Stomach (tissue), 9 donors: ENCODE data around the gene PUM2. TPM values are rescaled to one million over a fixed set of nuclear protein-coding genes. Genes with fewer than 3 reads are reported as not detected.
"Not testable (repeated sequence)": the region's sequence is repeated elsewhere in the genome, so short reads cannot be mapped to it uniquely, and the experiment has no call there.

Experiments
- DNase-seq, 2 donors: peaks; one replicate each; pipeline versions ENCODE4 v3.0.0 to v3.0.0-alpha.2; 2013 to 2019
- H3K27ac ChIP-seq, 5 donors: fragments of 200-600 bp in 4 of 5; sonication (generic) in 4 of 5; one replicate each; pipeline ENCODE4 v1.5.1; 2013 to 2019; ENCODE audit warnings: mild to moderate bottlenecking in 1 of 5, moderate library complexity in 1 of 5
- H3K27me3 ChIP-seq, 3 donors: fragments of 200-600 bp; sonication (generic); one replicate each; pipeline ENCODE4 v1.5.1; 2017 to 2019; ENCODE audit warnings: mixed run types in 1 of 3
- H3K36me3 ChIP-seq, 4 donors: fragments of 200-600 bp; sonication (generic); 1 replicate in 3 of 4; 2 replicates in 1 of 4; pipeline ENCODE4 v1.5.1; 2016 to 2019
- H3K4me1 ChIP-seq, 4 donors: fragments of 200-600 bp; sonication (generic); one replicate each; pipeline ENCODE4 v1.5.1; 2016 to 2019
- H3K4me3 ChIP-seq, 4 donors: fragments of 200-600 bp; sonication (generic) in 3 of 4; one replicate each; pipeline ENCODE4 v1.5.1; 2016 to 2019; ENCODE audit warnings: mild to moderate bottlenecking in 1 of 4
- H3K9me3 ChIP-seq, 4 donors: fragments of 200-600 bp; sonication (generic); one replicate each; pipeline ENCODE4 v1.5.1; 2016 to 2019
- CTCF ChIP-seq, 7 experiments: fragments of 450-650 bp in 4 of 7; fragments of 200-600 bp in 3 of 7; sonication (generic) in 3 of 7; IDR thresholded peaks; one replicate each; pipeline ENCODE4 v1.5.1; 2016 to 2019; ENCODE audit warnings: antibody characterized with exemption in 7 of 7, control low read depth in 2 of 7, mild to moderate bottlenecking in 1 of 7
- EP300 ChIP-seq: sonication (generic); formaldehyde crosslinking; IDR thresholded peaks from one replicate; pipeline ENCODE4 v1.6.1; 2017; ENCODE audit warnings: antibody characterized with exemption
- POLR2A ChIP-seq, 4 donors: fragments of 450-650 bp; IDR thresholded peaks; one replicate each; pipeline ENCODE4 v1.6.1; 2016; ENCODE audit warnings: antibody characterized with exemption in 4 of 4, control low read depth in 2 of 4, mild to moderate bottlenecking in 1 of 4, moderate library complexity in 1 of 4
- POLR2AphosphoS5 ChIP-seq, 3 donors: sonication (generic); formaldehyde crosslinking; IDR thresholded peaks; one replicate each; pipeline ENCODE4 v1.6.1; 2016; ENCODE audit warnings: antibody characterized with exemption in 3 of 3
- WGBS, 5 donors: extraction: QIAGEN DNeasy Blood & Tissue Kit in 3 of 5; methylation state at CpG; one replicate each; pipeline versions ENCODE4 v1.1.5 to v1.1.7; 2013 to 2018; 5-methylcytosine and 5-hydroxymethylcytosine counted together
- intact Hi-C: fragments of 100-400 bp; cut with DNase I; formaldehyde crosslinking; loops from one replicate; pipeline ENCODE4 v1.15.1; 2023; ENCODE audit warnings: low total_unique reads
- polyA plus RNA-seq, 3 donors: library from polyadenylated mRNA; stranded (reverse); fragments of 200-250 nt; gene quantifications; one replicate each; pipeline ENCODE4 v1.2.3, GENCODE V29; 2013
- total RNA-seq, 5 donors: library from RNA; depleted of rRNA; stranded (reverse); fragments of >200 nt; gene quantifications; one replicate each; pipeline versions ENCODE4 v1.1.0 to v1.2.3, GENCODE V29; 2014 to 2016
- donor health status: healthy with polysubstance abuse.
- donor health status: Bipolar disorder and iron deficiency.
- donor health status: healthy.

PUM2 gene
- total and polyA plus RNA-seq, 8 donors = 20.9 to 128 (median 39.7) TPM

- WGBS, 5 donors = 21 to 30% (median 24%) methylated on average over 13 of the region's 13 CpGs
- Histone ChIP-seq H3K27ac (peak overlapping the region in 4 of 5 donors; percentile 10 to 74 (median 47)), H3K36me3 (no peaks in the 10 kb centered on the region), H3K4me1 (peaks cover 0 to 42% (median 12%) of the 10 kb centered on the region in 4 donors), H3K27me3 (no peaks in the 10 kb centered on the region), H3K4me3 (no peak overlapping the region), H3K9me3 (no peaks in the 10 kb centered on the region)
- DNase-seq = peak; percentile 79 to 94
- intact Hi-C loops = no loop called here
- TF ChIP-seq EP300 = peak; percentile 49
- peak in 2 of 3 donors; percentile 70 to 84 for TF ChIP-seq POLR2AphosphoS5 (IDR thresholded peaks at IDR 0.05)
- peak in 5 of 7 experiments; percentile 53 to 72 (median 63) for TF ChIP-seq CTCF (IDR thresholded peaks at IDR 0.05)
- TF ChIP-seq POLR2A (IDR thresholded peaks at IDR 0.05) = no peak
These were observed 28.4 kb upstream of the PUM2 start for GRCh38 chr2:20378891-20379519.

- H3K4me3 ChIP-seq = no peak overlapping the region
- no peak for DNase-seq
- H3K4me1 ChIP-seq = peaks cover 0 to 42% (median 12%) of the 10 kb centered on the region in 4 donors
- intact Hi-C loops = no loop called here
- no peaks in the 10 kb centered on the region for H3K27me3 ChIP-seq
- no peaks in the 10 kb centered on the region for H3K9me3 ChIP-seq
- WGBS, 5 donors = 60 to 71% (median 70%) methylated on average over 7 to 8 of the region's 8 CpGs
- H3K36me3 ChIP-seq = no peaks in the 10 kb centered on the region
- peak overlapping the region in 2 of 5 donors; percentile 51 to 74 for H3K27ac ChIP-seq
- TF ChIP-seq CTCF (IDR thresholded peaks at IDR 0.05) = no peak
- TF ChIP-seq POLR2AphosphoS5 (IDR thresholded peaks at IDR 0.05) = no peak
- TF ChIP-seq EP300 = no peak
- no peak for TF ChIP-seq POLR2A (IDR thresholded peaks at IDR 0.05)
These were observed 27.7 kb upstream of the PUM2 start for GRCh38 chr2:20378341-20378740.

GRCh38 chr2:20377741-20378140 lies 27.1 kb upstream of the PUM2 start:
- H3K27ac ChIP-seq = no peak overlapping the region
- H3K27me3 ChIP-seq = no peaks in the 10 kb centered on the region
- H3K4me3 ChIP-seq = no peak overlapping the region
- TF ChIP-seq POLR2A (IDR thresholded peaks at IDR 0.05) (no peak), POLR2AphosphoS5 (IDR thresholded peaks at IDR 0.05) (no peak), EP300 (no peak), CTCF (IDR thresholded peaks at IDR 0.05) (no peak)
- H3K36me3 ChIP-seq = no peaks in the 10 kb centered on the region
- H3K9me3 ChIP-seq = no peaks in the 10 kb centered on the region
- WGBS, 5 donors = 89 to 95% (median 93%) methylated on average over 4 of the region's 4 CpGs
- peaks cover 0 to 42% (median 12%) of the 10 kb centered on the region in 4 donors for H3K4me1 ChIP-seq
- intact Hi-C loops = no loop called here
- DNase-seq = no peak

GRCh38 chr2:20374982-20375381 lies 24.3 kb upstream of the PUM2 start:
- H3K4me1 ChIP-seq = peaks cover 0 to 23% (median 8%) of the 10 kb centered on the region in 4 donors
- H3K27ac ChIP-seq, H3K36me3 ChIP-seq, H3K4me3 ChIP-seq, H3K27me3 ChIP-seq, DNase-seq, H3K9me3 ChIP-seq, intact Hi-C loops: not testable (repeated sequence)
- 80 to 87% (median 82%) methylated on average over 11 to 13 of the region's 13 CpGs for WGBS, 5 donors
